CD4-positive, CD25-positive, alpha-beta regulatory T cell (primary cell): ENCODE data around the gene ASCC3. TPM values are rescaled to one million over a fixed set of nuclear protein-coding genes. Genes with fewer than 3 reads are reported as not detected.
"Not testable (repeated sequence)": the region's sequence is repeated elsewhere in the genome, so short reads cannot be mapped to it uniquely, and the experiment has no call there.

ENCODE experiments used
- ATAC-seq, 2 donors: fragments of 150-1000 bp; cut with Tn5 transposase; one replicate each; pipeline ENCODE4 v1.10.0; 2021; ENCODE audit warnings: low read depth in 2 of 2, moderate number of reproducible peaks in 2 of 2, moderate library complexity in 1 of 2
- DNase-seq, 3 donors: peaks; one replicate each; pipeline versions ENCODE4 v3.0.0 to v3.0.0-alpha.2; 2012 to 2022; ENCODE audit warnings: mixed read lengths in 1 of 3
- H3K27ac ChIP-seq: one replicate; pipeline ENCODE4 v1.7.0; 2013; ENCODE audit warnings: mild to moderate bottlenecking, low read length; ENCODE audit not compliant: insufficient read depth, poor library complexity, severe bottlenecking
- H3K27me3 ChIP-seq: one replicate; pipeline ENCODE4 v1.7.0; 2013; ENCODE audit warnings: low read length; ENCODE audit not compliant: control insufficient read depth, insufficient read depth
- H3K36me3 ChIP-seq: one replicate; pipeline ENCODE4 v1.7.0; 2013; ENCODE audit warnings: mild to moderate bottlenecking, low read length, moderate library complexity; ENCODE audit not compliant: control insufficient read depth, insufficient read depth
- H3K4me1 ChIP-seq: 2 replicates; pipeline ENCODE4 v1.7.0; 2013; ENCODE audit warnings: mild to moderate bottlenecking, low read length; ENCODE audit not compliant: insufficient read depth, control insufficient read depth, poor library complexity, severe bottlenecking
- H3K4me3 ChIP-seq: one replicate; pipeline ENCODE4 v1.7.0; 2013; ENCODE audit warnings: low read depth, mild to moderate bottlenecking, low read length, moderate library complexity
- H3K9me3 ChIP-seq, 2 experiments: 1 replicate in 1 of 2; 2 replicates in 1 of 2; pipeline ENCODE4 v1.7.0; 2013; ENCODE audit warnings: low read length in 2 of 2, mild to moderate bottlenecking in 1 of 2, moderate library complexity in 1 of 2; ENCODE audit not compliant: control insufficient read depth in 2 of 2
- H3K27ac Mint-ChIP-seq, 3 donors: one replicate each; pipeline ENCODE4 v1.8.0; 2020 to 2022; ENCODE audit warnings: mild to moderate bottlenecking in 3 of 3, mixed read lengths in 3 of 3, moderate library complexity in 2 of 3
- H3K27me3 Mint-ChIP-seq: one replicate; pipeline ENCODE4 v1.8.0; 2022; ENCODE audit warnings: mild to moderate bottlenecking, mixed read lengths
- H3K36me3 Mint-ChIP-seq: one replicate; pipeline ENCODE4 v1.8.0; 2020; ENCODE audit warnings: mixed read lengths
- H3K4me1 Mint-ChIP-seq, 4 donors: one replicate each; pipeline ENCODE4 v1.8.0; 2020 to 2022; ENCODE audit warnings: mixed read lengths in 4 of 4, mild to moderate bottlenecking in 1 of 4
- H3K4me3 Mint-ChIP-seq, 4 donors: one replicate each; pipeline ENCODE4 v1.8.0; 2020 to 2022; ENCODE audit warnings: mild to moderate bottlenecking in 4 of 4, mixed read lengths in 4 of 4, moderate library complexity in 3 of 4
- H3K9me3 Mint-ChIP-seq, 7 donors: one replicate each; pipeline ENCODE4 v1.8.0; 2020 to 2022; ENCODE audit warnings: mixed read lengths in 7 of 7, mild to moderate bottlenecking in 3 of 7, moderate library complexity in 2 of 7
- polyA plus RNA-seq, 4 donors: library from polyadenylated mRNA; unstranded; fragments of 300-500 nt; fragmentation: Illumina TruSeq; gene quantifications; one replicate each; pipeline ENCODE4 v1.2.3, GENCODE V29; 2021
- total RNA-seq: library from RNA; stranded (reverse); gene quantifications from one replicate; pipeline ENCODE4 v1.2.3, GENCODE V29; 2022

The ASCC3 gene
- total and polyA plus RNA-seq, 5 donors from 2014 or later, result 22.6 to 51.2 (median 29.2) TPM

GRCh38 chr6:100893743-100894142 is 12.6 kb upstream of the ASCC3 start:
- Mint-ChIP-seq H3K9me3 (peaks cover 0 to 2% (median 0%) of the 10 kb centered on the region in 7 donors), H3K4me1 (no peaks in the 10 kb centered on the region), H3K36me3 (no peaks in the 10 kb centered on the region)

GRCh38 chr6:100892693-100893092 is 11.6 kb upstream of the ASCC3 start:
- H3K4me1 Mint-ChIP-seq, result no peaks in the 10 kb centered on the region
- Histone ChIP-seq H3K4me3 (no peak overlapping the region), H3K27ac (no peak overlapping the region), H3K27me3 (no peaks in the 10 kb centered on the region), H3K36me3 (no peaks in the 10 kb centered on the region), H3K9me3 (no peaks in the 10 kb centered on the region), H3K4me1 (no peaks in the 10 kb centered on the region)
- no peak overlapping the region for H3K27ac Mint-ChIP-seq
- H3K27me3 Mint-ChIP-seq, result peaks cover 5% of the 10 kb centered on the region
- H3K36me3 Mint-ChIP-seq, result no peaks in the 10 kb centered on the region
- DNase-seq (no peak), ATAC-seq (no peak)
- no peak overlapping the region for H3K4me3 Mint-ChIP-seq
- peaks cover 0 to 2% (median 0%) of the 10 kb centered on the region in 7 donors for H3K9me3 Mint-ChIP-seq

More at GRCh38 chr6:100893743-100894142, 12.6 kb upstream of the ASCC3 start:
- Mint-ChIP-seq H3K4me3 (no peak overlapping the region), H3K27me3 (peaks cover 7% of the 10 kb centered on the region), H3K27ac (no peak overlapping the region)
- no peak overlapping the region for H3K27ac ChIP-seq
- no peaks in the 10 kb centered on the region for H3K27me3 ChIP-seq
- DNase-seq (no peak), ATAC-seq (no peak)
- no peak overlapping the region for H3K4me3 ChIP-seq
- H3K36me3 ChIP-seq, result no peaks in the 10 kb centered on the region
- no peaks in the 10 kb centered on the region for H3K4me1 ChIP-seq
- H3K9me3 ChIP-seq, result no peaks in the 10 kb centered on the region

- no peaks in the 10 kb centered on the region for H3K36me3 Mint-ChIP-seq
Measured at GRCh38 chr6:100892116-100892515, 11.0 kb upstream of the ASCC3 start.

GRCh38 chr6:100891079-100891478 is 9.9 kb upstream of the ASCC3 start:
- Histone ChIP-seq H3K4me3 (no peak overlapping the region), H3K27ac (no peak overlapping the region), H3K36me3 (no peaks in the 10 kb centered on the region), H3K4me1 (no peaks in the 10 kb centered on the region), H3K27me3 (no peaks in the 10 kb centered on the region), H3K9me3 (no peaks in the 10 kb centered on the region)
- Mint-ChIP-seq H3K27me3 (peaks cover 2% of the 10 kb centered on the region), H3K27ac (no peak overlapping the region), H3K9me3 (peaks cover 0 to 2% (median 0%) of the 10 kb centered on the region in 7 donors), H3K4me3 (no peak overlapping the region), H3K36me3 (no peaks in the 10 kb centered on the region), H3K4me1 (no peaks in the 10 kb centered on the region)
- DNase-seq (no peak), ATAC-seq (no peak)

More at GRCh38 chr6:100892116-100892515, 11.0 kb upstream of the ASCC3 start:
- Histone ChIP-seq H3K27ac (no peak overlapping the region), H3K9me3 (no peaks in the 10 kb centered on the region), H3K4me1 (no peaks in the 10 kb centered on the region), H3K4me3 (no peak overlapping the region), H3K36me3 (no peaks in the 10 kb centered on the region), H3K27me3 (no peaks in the 10 kb centered on the region)
- H3K27me3 Mint-ChIP-seq, result peaks cover 5% of the 10 kb centered on the region
- ATAC-seq (no peak), DNase-seq (no peak)
- H3K9me3 Mint-ChIP-seq, result peaks cover 0 to 2% (median 0%) of the 10 kb centered on the region in 7 donors
- H3K4me3 Mint-ChIP-seq, result no peak overlapping the region
- H3K4me1 Mint-ChIP-seq, result no peaks in the 10 kb centered on the region
- H3K27ac Mint-ChIP-seq, result no peak overlapping the region

- H3K27me3 ChIP-seq, H3K36me3 Mint-ChIP-seq, H3K4me1 ChIP-seq, H3K27ac Mint-ChIP-seq, H3K4me3 Mint-ChIP-seq, DNase-seq, H3K36me3 ChIP-seq, H3K27me3 Mint-ChIP-seq, H3K27ac ChIP-seq, H3K9me3 Mint-ChIP-seq, ATAC-seq, H3K9me3 ChIP-seq, H3K4me3 ChIP-seq, H3K4me1 Mint-ChIP-seq: not testable (repeated sequence)
Measured at GRCh38 chr6:100890646-100891045, 9.5 kb upstream of the ASCC3 start.

- H3K36me3 Mint-ChIP-seq, result no peaks in the 10 kb centered on the region
- no peak overlapping the region for H3K4me3 ChIP-seq
- ATAC-seq (no peak), DNase-seq (no peak)
- H3K4me3 Mint-ChIP-seq, result no peak overlapping the region
- no peaks in the 10 kb centered on the region for H3K4me1 ChIP-seq
- H3K27me3 ChIP-seq, result no peaks in the 10 kb centered on the region
- H3K27ac Mint-ChIP-seq, result no peak overlapping the region
- no peaks in the 10 kb centered on the region for H3K27me3 Mint-ChIP-seq
- no peaks in the 10 kb centered on the region for H3K36me3 ChIP-seq
- no peaks in the 10 kb centered on the region for H3K4me1 Mint-ChIP-seq
- H3K9me3 ChIP-seq, result no peaks in the 10 kb centered on the region
- H3K27ac ChIP-seq, result no peak overlapping the region
- peaks cover 0 to 2% (median 0%) of the 10 kb centered on the region in 7 donors for H3K9me3 Mint-ChIP-seq
Measured at GRCh38 chr6:100889351-100889750, 8.2 kb upstream of the ASCC3 start.

- H3K27me3 Mint-ChIP-seq, result no peaks in the 10 kb centered on the region
- peaks cover 6 to 15% (median 10%) of the 10 kb centered on the region in 4 donors for H3K4me1 Mint-ChIP-seq
- Histone ChIP-seq H3K4me3 (no peak overlapping the region), H3K27me3 (no peaks in the 10 kb centered on the region), H3K9me3 (no peaks in the 10 kb centered on the region), H3K27ac (no peak overlapping the region), H3K36me3 (no peaks in the 10 kb centered on the region), H3K4me1 (peaks cover 8% of the 10 kb centered on the region)
- H3K9me3 Mint-ChIP-seq, result peaks cover 0 to 2% (median 0%) of the 10 kb centered on the region in 7 donors
- H3K27ac Mint-ChIP-seq, result no peak overlapping the region
- H3K4me3 Mint-ChIP-seq, result no peak overlapping the region
- H3K36me3 Mint-ChIP-seq, result no peaks in the 10 kb centered on the region
- DNase-seq (no peak), ATAC-seq (no peak)
Measured at GRCh38 chr6:100886076-100886475, 4.9 kb upstream of the ASCC3 start.

- peaks cover 28% of the 10 kb centered on the region for H3K4me1 ChIP-seq
- no peak for ATAC-seq
- no peak for DNase-seq
- Mint-ChIP-seq H3K9me3 (no peaks in the 10 kb centered on the region), H3K36me3 (no peaks in the 10 kb centered on the region), H3K4me1 (peaks cover 17 to 40% (median 30%) of the 10 kb centered on the region in 4 donors), H3K27ac (no peak overlapping the region), H3K4me3 (peak overlapping the region in 2 of 4 donors; percentile 7 to 90), H3K27me3 (no peaks in the 10 kb centered on the region)
- H3K9me3 ChIP-seq, result no peaks in the 10 kb centered on the region
- no peak overlapping the region for H3K4me3 ChIP-seq
- no peak overlapping the region for H3K27ac ChIP-seq
- no peaks in the 10 kb centered on the region for H3K27me3 ChIP-seq
- H3K36me3 ChIP-seq, result no peaks in the 10 kb centered on the region
Measured at GRCh38 chr6:100883347-100883746, 2.2 kb upstream of the ASCC3 start.
